ENCODE results near the gene LIG4. TPM values are rescaled to one million over a fixed set of nuclear protein-coding genes. Genes with fewer than 3 reads are reported as not detected.

Gene LIG4
- total RNA-seq, 2 experiments from 2014 or later, result 11.0 to 15.1 TPM

- peak; percentile 44 for DNase-seq (ENCODE audit: low spot score)
- peaks cover 6% of the 10 kb centered on the region for H4K20me1 ChIP-seq (ENCODE audit: insufficient read depth, low read length)
- ChIA-PET POLR2A (interaction anchor here (1.2 kb wide), 1 partner anchor 9 kb away, joined by 3 read pairs; no protein-coding TSS in a partner anchor), CTCF (ENCODE audit: unreplicated experiment) (interaction anchor here (0.6 to 1.2 kb wide), 3 partner anchors 19 to 58 kb away, joined by 3 read pairs; no protein-coding TSS in a partner anchor)
- peaks cover 15% of the 10 kb centered on the region for H3K36me3 ChIP-seq (ENCODE audit: insufficient read depth, low read length)
- H3K27ac ChIP-seq (ENCODE audit: low read depth, low read length, poor library complexity, severe bottlenecking), result peak overlapping the region; percentile 87
- no TSS peak for BruUV-seq (replicated peaks)
- intact Hi-C loops (cut with micrococcal nuclease; ENCODE audit: unreplicated experiment), result loop anchor here (5.0 to 10.0 kb wide), 2 partner anchors 37 to 950 kb away; no protein-coding TSS in a partner anchor
- no peak overlapping the region for H2AFZ ChIP-seq (ENCODE audit: low read length)
- H3K9me3 ChIP-seq (ENCODE audit: low read length), result no peaks in the 10 kb centered on the region
- H3K4me2 ChIP-seq (ENCODE audit: low read length), result peak overlapping the region; percentile 97
- H3K4me1 ChIP-seq (ENCODE audit: insufficient read depth, low read length, poor library complexity, severe bottlenecking), result peaks cover 41% of the 10 kb centered on the region
- H3K79me2 ChIP-seq (ENCODE audit: insufficient read depth, low read depth, low read length), result peaks cover 26% of the 10 kb centered on the region; the same call in 1 of the 2 replicates
- H3K9me2 ChIP-seq (ENCODE audit: insufficient read depth, low read length), result no peaks in the 10 kb centered on the region
- peak overlapping the region; percentile 74 for H3K4me3 ChIP-seq (ENCODE audit: low read depth, low read length, poor library complexity, severe bottlenecking)
- TF ChIP-seq EZH2phosphoT487 (IDR thresholded peaks at IDR 0.05; ENCODE audit: borderline replicate concordance, low read depth, low read length) (no peak), CTCF (conservative IDR thresholded peaks at IDR 0.05; ENCODE audit: low read length) (no peak)
These were observed 680 bp downstream of the LIG4 start for GRCh38 chr13:108214441-108215271.

GRCh38 chr13:108213946-108214345 is 1.4 kb downstream of the LIG4 start:
- no peak overlapping the region for H2AFZ ChIP-seq (ENCODE audit: low read length)
- TSS peak; percentile 29 for BruUV-seq (replicated peaks)
- CTCF ChIA-PET (ENCODE audit: unreplicated experiment), result interaction anchor here (1.0 to 1.2 kb wide), 2 partner anchors 55 to 57 kb away, joined by 3 read pairs; no protein-coding TSS in a partner anchor

More at GRCh38 chr13:108213946-108214345, 1.4 kb downstream of the LIG4 start:
- Histone ChIP-seq H3K9me2 (ENCODE audit: insufficient read depth, low read length) (no peaks in the 10 kb centered on the region), H4K20me1 (ENCODE audit: insufficient read depth, low read length) (no peaks in the 10 kb centered on the region), H3K79me2 (ENCODE audit: insufficient read depth, low read depth, low read length) (peaks cover 19% of the 10 kb centered on the region; the same call in 1 of the 2 replicates), H3K4me2 (ENCODE audit: low read length) (peak overlapping the region; percentile 97), H3K4me1 (ENCODE audit: insufficient read depth, low read length, poor library complexity, severe bottlenecking) (peaks cover 34% of the 10 kb centered on the region), H3K9me3 (ENCODE audit: low read length) (no peaks in the 10 kb centered on the region), H3K27ac (ENCODE audit: low read depth, low read length, poor library complexity, severe bottlenecking) (peak overlapping the region; percentile 87), H3K4me3 (ENCODE audit: low read depth, low read length, poor library complexity, severe bottlenecking) (peak overlapping the region; percentile 74), H3K36me3 (ENCODE audit: insufficient read depth, low read length) (peaks cover 22% of the 10 kb centered on the region)
- intact Hi-C loops (cut with micrococcal nuclease; ENCODE audit: unreplicated experiment), result loop anchor here (5.0 to 10.0 kb wide), 2 partner anchors 37 to 951 kb away; no protein-coding TSS in a partner anchor
- DNase-seq (ENCODE audit: low spot score), result no peak
- POLR2A ChIA-PET, result interaction anchor here (1.2 kb wide), 1 partner anchor 9 kb away, joined by 3 read pairs; no protein-coding TSS in a partner anchor
- no peak for TF ChIP-seq EZH2phosphoT487 (IDR thresholded peaks at IDR 0.05; ENCODE audit: borderline replicate concordance, low read depth, low read length)
- no peak for TF ChIP-seq CTCF (conservative IDR thresholded peaks at IDR 0.05; ENCODE audit: low read length)

Data from OCI-LY7 (cell line).